Karpas-422 (cell line): Measurements from ENCODE around the gene ERVW-1. TPM values are rescaled to one million over a fixed set of nuclear protein-coding genes. Genes with fewer than 3 reads are reported as not detected.
"Not testable (repeated sequence)": the region's sequence is repeated elsewhere in the genome, so short reads cannot be mapped to it uniquely, and the experiment has no call there.

Experiments
- DNase-seq: peaks from one replicate; pipeline ENCODE4 v3.0.0-alpha.2; 2015
- H2AFZ ChIP-seq: fragments of 200-600 bp; sonication (generic); 2 replicates; pipeline ENCODE4 v1.6.1; 2014; ENCODE audit warnings: antibody characterized with exemption, low read length, mixed read lengths
- H3K27ac ChIP-seq: fragments of 200-600 bp; sonication (generic); 2 replicates; pipeline ENCODE4 v1.5.1; 2014; ENCODE audit warnings: mild to moderate bottlenecking, low read length, moderate library complexity
- H3K27me3 ChIP-seq: fragments of 200-600 bp; sonication (generic); 2 replicates; pipeline ENCODE4 v1.6.1; 2014; ENCODE audit warnings: low read length, mixed read lengths
- H3K36me3 ChIP-seq: fragments of 200-600 bp; sonication (generic); 2 replicates; pipeline ENCODE4 v1.6.1; 2014; ENCODE audit warnings: low read length, mixed read lengths; ENCODE audit not compliant: insufficient read depth
- H3K4me1 ChIP-seq: fragments of 200-600 bp; sonication (generic); 2 replicates; pipeline ENCODE4 v1.6.1; 2014; ENCODE audit warnings: mild to moderate bottlenecking, low read length, mixed read lengths
- H3K4me2 ChIP-seq: fragments of 200-600 bp; sonication (generic); 2 replicates; pipeline ENCODE4 v1.6.1; 2014; ENCODE audit warnings: low read length, low read depth, mild to moderate bottlenecking; ENCODE audit not compliant: poor library complexity, severe bottlenecking
- H3K4me3 ChIP-seq: fragments of 200-600 bp; sonication (generic); 2 replicates; pipeline ENCODE4 v1.5.1; 2014; ENCODE audit warnings: mild to moderate bottlenecking, antibody characterized with exemption, low read length, mixed read lengths
- H3K79me2 ChIP-seq: fragments of 200-600 bp; sonication (generic); 2 replicates; pipeline ENCODE4 v1.6.1; 2014; ENCODE audit warnings: mild to moderate bottlenecking, low read length, mixed read lengths
- H3K9ac ChIP-seq: fragments of 200-600 bp; sonication (generic); 2 replicates; pipeline ENCODE4 v1.6.0; 2014; ENCODE audit warnings: low read length
- H3K9me2 ChIP-seq: fragments of 200-600 bp; sonication (generic), shearing (Covaris generic); replicated peaks from 2 replicates; pipeline ENCODE4 v1.6.0; 2014; ENCODE audit warnings: mild to moderate bottlenecking, low read length, moderate library complexity; ENCODE audit not compliant: insufficient read depth
- H3K9me3 ChIP-seq: fragments of 300-700, 200-600 bp; sonication (generic); 2 replicates; pipeline ENCODE4 v1.6.1; 2014; ENCODE audit warnings: low read length, mixed read lengths
- H4K20me1 ChIP-seq: fragments of 200-600 bp; sonication (generic); 2 replicates; pipeline ENCODE4 v1.6.1; 2014; ENCODE audit warnings: mild to moderate bottlenecking, antibody characterized with exemption, low read length, low read depth; ENCODE audit not compliant: insufficient read depth
- total RNA-seq: library from RNA; depleted of rRNA; stranded (reverse); fragments of >200 nt; shearing (Covaris generic); gene quantifications from 2 replicates; pipeline ENCODE4 v1.2.3, GENCODE V29; 2014; ENCODE audit warnings: low replicate concordance

The ERVW-1 gene
- total RNA-seq, 1 experiment from 2014 or later, result not detected

- not testable (repeated sequence) for H3K9ac ChIP-seq, H3K9me2 ChIP-seq, H4K20me1 ChIP-seq, H3K36me3 ChIP-seq, H3K27ac ChIP-seq, H3K4me1 ChIP-seq, H3K4me3 ChIP-seq, H2AFZ ChIP-seq, H3K27me3 ChIP-seq, H3K4me2 ChIP-seq, H3K9me3 ChIP-seq, H3K79me2 ChIP-seq, DNase-seq
Measured at GRCh38 chr7:92479146-92479545, 1.4 kb upstream of the ERVW-1 start.

- Histone ChIP-seq H3K4me1 (peaks cover 9% of the 10 kb centered on the region), H3K9me3 (no peaks in the 10 kb centered on the region), H3K36me3 (no peaks in the 10 kb centered on the region), H3K27me3 (no peaks in the 10 kb centered on the region), H3K9me2 (no peaks in the 10 kb centered on the region; the same call in 1 of the 2 replicates), H3K9ac (no peak overlapping the region), H3K4me2 (no peak overlapping the region), H2AFZ (no peak overlapping the region), H3K79me2 (no peaks in the 10 kb centered on the region), H3K27ac (no peak overlapping the region), H4K20me1 (no peaks in the 10 kb centered on the region), H3K4me3 (no peak overlapping the region)
- DNase-seq, result no peak
Measured at GRCh38 chr7:92478711-92479110, 965 bp upstream of the ERVW-1 start.

- Histone ChIP-seq H3K4me1 (peaks cover 9% of the 10 kb centered on the region), H4K20me1 (no peaks in the 10 kb centered on the region), H3K4me3 (no peak overlapping the region), H2AFZ (no peak overlapping the region), H3K79me2 (no peaks in the 10 kb centered on the region), H3K9me2 (no peaks in the 10 kb centered on the region; the same call in 1 of the 2 replicates), H3K9ac (no peak overlapping the region), H3K27me3 (no peaks in the 10 kb centered on the region), H3K9me3 (no peaks in the 10 kb centered on the region), H3K27ac (no peak overlapping the region), H3K36me3 (no peaks in the 10 kb centered on the region), H3K4me2 (no peak overlapping the region)
- DNase-seq, result no peak
Measured at GRCh38 chr7:92478095-92478494, 349 bp upstream of the ERVW-1 start.

- not testable (repeated sequence) for H3K79me2 ChIP-seq, H2AFZ ChIP-seq, H3K36me3 ChIP-seq, DNase-seq, H3K9me3 ChIP-seq, H3K4me3 ChIP-seq, H3K27ac ChIP-seq, H3K9me2 ChIP-seq, H3K9ac ChIP-seq, H4K20me1 ChIP-seq, H3K4me2 ChIP-seq, H3K4me1 ChIP-seq, H3K27me3 ChIP-seq
Measured at GRCh38 chr7:92475851-92476590, 1.7 kb downstream of the ERVW-1 start.

GRCh38 chr7:92475261-92475770, 2.4 kb downstream of the ERVW-1 start:
- H3K9ac ChIP-seq, H4K20me1 ChIP-seq, H3K27ac ChIP-seq, H3K4me2 ChIP-seq, H3K9me2 ChIP-seq, H3K27me3 ChIP-seq, H2AFZ ChIP-seq, H3K79me2 ChIP-seq, H3K36me3 ChIP-seq, H3K4me3 ChIP-seq, H3K9me3 ChIP-seq, H3K4me1 ChIP-seq, DNase-seq: not testable (repeated sequence)

GRCh38 chr7:92473989-92474388, 3.8 kb downstream of the ERVW-1 start:
- H3K79me2 ChIP-seq, H4K20me1 ChIP-seq, H3K27ac ChIP-seq, H3K9me2 ChIP-seq, H3K4me3 ChIP-seq, H2AFZ ChIP-seq, DNase-seq, H3K9me3 ChIP-seq, H3K27me3 ChIP-seq, H3K4me2 ChIP-seq, H3K36me3 ChIP-seq, H3K9ac ChIP-seq, H3K4me1 ChIP-seq: not testable (repeated sequence)

- not testable (repeated sequence) for H3K9ac ChIP-seq, H3K9me2 ChIP-seq, H2AFZ ChIP-seq, DNase-seq, H3K4me2 ChIP-seq, H3K9me3 ChIP-seq, H4K20me1 ChIP-seq, H3K79me2 ChIP-seq, H3K27me3 ChIP-seq, H3K27ac ChIP-seq, H3K36me3 ChIP-seq, H3K4me1 ChIP-seq, H3K4me3 ChIP-seq
Measured at GRCh38 chr7:92468589-92468988, 9.2 kb downstream of the ERVW-1 start.

GRCh38 chr7:92466682-92467081, 11.1 kb downstream of the ERVW-1 start:
- no peak overlapping the region for H3K27ac ChIP-seq
- no peaks in the 10 kb centered on the region for H3K27me3 ChIP-seq
- no peak overlapping the region for H3K4me3 ChIP-seq
- H2AFZ ChIP-seq, result no peak overlapping the region
- no peaks in the 10 kb centered on the region for H3K9me2 ChIP-seq
- no peak for DNase-seq
- H4K20me1 ChIP-seq, result no peaks in the 10 kb centered on the region
- H3K36me3 ChIP-seq, result no peaks in the 10 kb centered on the region
- no peak overlapping the region for H3K9ac ChIP-seq
- H3K4me2 ChIP-seq, result no peak overlapping the region
- no peaks in the 10 kb centered on the region for H3K9me3 ChIP-seq
- H3K79me2 ChIP-seq, result no peaks in the 10 kb centered on the region
- H3K4me1 ChIP-seq, result peaks cover 3% of the 10 kb centered on the region
